NCI-H146 treated with DMSO at 0.1 percent for 48 hours (cell line): ENCODE results near the gene ADI1.
"Not testable (repeated sequence)": the region's sequence is repeated elsewhere in the genome, so short reads cannot be mapped to it uniquely, and the experiment has no call there.

Experiments used
- DNase-seq: peaks from one replicate; lab custom pipeline; 2025; ENCODE audit not compliant: unreplicated experiment; lab: John Stamatoyannopoulos, UW

ADI1 gene

GRCh38 chr2:3494984-3495666 lies 24.2 kb downstream of the ADI1 start:
- DNase-seq, result no peak

- no peak for DNase-seq
These were observed 25.7 kb downstream of the ADI1 start for GRCh38 chr2:3493615-3494007.

GRCh38 chr2:3492951-3493614 lies 26.2 kb downstream of the ADI1 start:
- DNase-seq, result no peak

- DNase-seq, result not testable (repeated sequence)
These were observed 26.9 kb downstream of the ADI1 start for GRCh38 chr2:3492475-3492787.

- DNase-seq, result no peak
These were observed 27.4 kb downstream of the ADI1 start for GRCh38 chr2:3491716-3492474.

- DNase-seq, result no peak
These were observed 28.0 kb downstream of the ADI1 start for GRCh38 chr2:3491306-3491705.

GRCh38 chr2:3490191-3491170 lies 28.9 kb downstream of the ADI1 start:
- no peak for DNase-seq

GRCh38 chr2:3489764-3490115 lies 29.6 kb downstream of the ADI1 start:
- no peak for DNase-seq

- no peak for DNase-seq
These were observed 30.2 kb downstream of the ADI1 start for GRCh38 chr2:3488855-3489763.

GRCh38 chr2:3488061-3488531 lies 31.2 kb downstream of the ADI1 start:
- DNase-seq, result no peak

GRCh38 chr2:3487432-3487831 lies 31.9 kb downstream of the ADI1 start:
- no peak for DNase-seq

GRCh38 chr2:3487028-3487425 lies 32.3 kb downstream of the ADI1 start:
- no peak for DNase-seq

- DNase-seq, result no peak
These were observed 33.0 kb downstream of the ADI1 start for GRCh38 chr2:3486047-3487027.

GRCh38 chr2:3485166-3485565 lies 34.2 kb downstream of the ADI1 start:
- DNase-seq, result no peak

GRCh38 chr2:3483986-3484960 lies 35.1 kb downstream of the ADI1 start:
- no peak for DNase-seq

GRCh38 chr2:3483227-3483985 lies 35.9 kb downstream of the ADI1 start:
- DNase-seq, result no peak

GRCh38 chr2:3482363-3482821 lies 36.9 kb downstream of the ADI1 start:
- DNase-seq, result no peak
